ENCODE data around the gene TGM5.
"Not testable (repeated sequence)": the region's sequence is repeated elsewhere in the genome, so short reads cannot be mapped to it uniquely, and the experiment has no call there.

Gene TGM5

DNA sequence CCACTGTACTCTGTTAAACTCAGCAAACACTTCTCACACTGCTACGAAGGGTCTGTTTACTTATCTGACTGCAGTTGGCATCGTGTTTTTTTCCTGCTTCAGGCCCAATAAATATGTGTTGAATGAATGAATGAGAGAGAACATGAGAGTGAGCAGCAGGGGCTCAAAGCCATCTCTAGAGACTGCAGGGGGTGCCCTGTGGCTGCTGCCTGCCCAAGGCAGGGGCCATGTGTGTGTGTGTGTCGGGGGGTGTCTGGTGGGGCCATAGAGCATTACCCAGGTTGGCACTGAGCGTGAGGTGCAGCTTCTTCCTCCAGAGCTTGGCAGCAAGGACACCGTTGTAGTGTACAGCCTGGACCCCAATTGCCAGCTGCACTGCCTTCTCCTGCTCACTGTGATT is 60.7 kb downstream of the TGM5 start:
- TF ChIP-seq ZFX (IDR thresholded peaks at IDR 0.05), result no peak
- TF ChIP-seq, protein P1, sequence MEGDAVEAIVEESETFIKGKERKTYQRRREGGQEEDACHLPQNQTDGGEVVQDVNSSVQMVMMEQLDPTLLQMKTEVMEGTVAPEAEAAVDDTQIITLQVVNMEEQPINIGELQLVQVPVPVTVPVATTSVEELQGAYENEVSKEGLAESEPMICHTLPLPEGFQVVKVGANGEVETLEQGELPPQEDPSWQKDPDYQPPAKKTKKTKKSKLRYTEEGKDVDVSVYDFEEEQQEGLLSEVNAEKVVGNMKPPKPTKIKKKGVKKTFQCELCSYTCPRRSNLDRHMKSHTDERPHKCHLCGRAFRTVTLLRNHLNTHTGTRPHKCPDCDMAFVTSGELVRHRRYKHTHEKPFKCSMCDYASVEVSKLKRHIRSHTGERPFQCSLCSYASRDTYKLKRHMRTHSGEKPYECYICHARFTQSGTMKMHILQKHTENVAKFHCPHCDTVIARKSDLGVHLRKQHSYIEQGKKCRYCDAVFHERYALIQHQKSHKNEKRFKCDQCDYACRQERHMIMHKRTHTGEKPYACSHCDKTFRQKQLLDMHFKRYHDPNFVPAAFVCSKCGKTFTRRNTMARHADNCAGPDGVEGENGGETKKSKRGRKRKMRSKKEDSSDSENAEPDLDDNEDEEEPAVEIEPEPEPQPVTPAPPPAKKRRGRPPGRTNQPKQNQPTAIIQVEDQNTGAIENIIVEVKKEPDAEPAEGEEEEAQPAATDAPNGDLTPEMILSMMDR (conservative IDR thresholded peaks at IDR 0.05), result no peak
- H3K27ac ChIP-seq, result no peak overlapping the region

DNA sequence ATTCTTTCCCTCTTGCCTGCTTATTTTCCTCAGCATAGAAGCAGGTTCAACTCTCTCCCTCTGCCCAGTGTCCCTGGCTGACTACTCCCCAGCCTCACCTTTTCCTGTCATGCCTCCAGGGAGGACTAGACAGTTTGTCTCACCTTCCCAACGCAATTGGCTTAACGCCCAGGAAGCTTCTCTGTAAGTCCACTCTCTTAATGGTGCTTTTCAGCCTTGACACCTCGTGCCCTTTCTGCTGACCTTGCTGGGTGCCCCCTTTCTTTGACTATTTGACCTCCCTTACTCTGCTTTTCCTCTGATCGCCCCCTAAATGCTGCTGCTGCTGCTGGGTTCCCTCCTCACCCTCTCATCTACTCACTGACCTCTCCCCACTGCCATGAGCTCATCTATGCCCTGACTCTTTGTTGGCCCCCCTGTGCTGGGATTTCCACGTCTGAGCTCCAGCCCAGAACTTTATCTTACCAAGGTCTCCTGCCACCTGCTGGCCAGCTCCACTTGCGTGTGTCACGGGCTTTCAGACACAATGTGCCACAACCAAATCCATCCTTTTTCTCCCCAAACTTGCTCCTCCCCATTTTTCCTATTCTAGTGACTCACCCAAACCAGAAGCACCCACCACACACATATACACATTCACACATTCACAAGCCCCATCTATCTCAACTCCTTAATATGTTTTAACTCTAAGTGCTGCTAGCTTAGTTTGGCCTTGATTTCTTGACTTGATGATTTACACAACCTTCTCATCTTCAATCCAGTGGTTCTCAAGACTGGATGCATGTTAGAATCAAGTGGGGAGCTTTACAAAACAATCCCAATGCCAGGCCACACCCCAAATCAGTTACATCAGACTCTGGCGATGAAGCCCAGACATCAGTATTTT is 62.5 kb downstream of the TGM5 start:
- TF ChIP-seq, protein P1 (conservative IDR thresholded peaks at IDR 0.05), result peak; percentile 81
- no peak for TF ChIP-seq ZFX (IDR thresholded peaks at IDR 0.05)

GRCh38 chr15:43199945-43200488 is 66.7 kb downstream of the TGM5 start:
- H3K27ac ChIP-seq, result no peak overlapping the region
- TF ChIP-seq ZFX (IDR thresholded peaks at IDR 0.05), result no peak
- TF ChIP-seq, protein P1 (conservative IDR thresholded peaks at IDR 0.05), result no peak

More for the DNA sequence above, 62.5 kb downstream of the TGM5 start:
- H3K27ac ChIP-seq, result no peak overlapping the region

GRCh38 chr15:43198992-43199391 is 67.7 kb downstream of the TGM5 start:
- H3K27ac ChIP-seq, result no peak overlapping the region
- TF ChIP-seq ZFX (IDR thresholded peaks at IDR 0.05), result no peak
- TF ChIP-seq, protein P1 (conservative IDR thresholded peaks at IDR 0.05), result no peak

DNA sequence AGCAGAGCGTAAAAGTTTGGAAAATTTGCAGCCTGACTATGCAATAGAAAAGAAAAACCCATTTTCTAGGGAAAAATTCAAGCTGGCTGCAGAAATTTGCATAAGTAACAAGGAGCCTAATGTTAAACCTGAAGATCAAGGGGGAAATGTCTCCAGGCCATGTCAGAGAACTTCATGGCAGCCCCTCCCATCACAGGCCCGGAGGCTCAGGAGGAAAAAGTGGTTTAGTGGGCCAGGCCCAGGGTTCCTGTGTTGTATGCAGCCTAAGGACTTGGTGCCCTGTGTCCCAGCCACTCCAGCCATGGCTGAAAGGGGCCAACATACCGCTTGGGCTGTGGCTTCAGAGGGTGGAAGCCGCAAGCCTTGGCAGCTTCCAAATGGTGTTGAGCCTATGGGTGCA is 68.2 kb downstream of the TGM5 start:
- H3K27ac ChIP-seq, result not testable (repeated sequence)

DNA sequence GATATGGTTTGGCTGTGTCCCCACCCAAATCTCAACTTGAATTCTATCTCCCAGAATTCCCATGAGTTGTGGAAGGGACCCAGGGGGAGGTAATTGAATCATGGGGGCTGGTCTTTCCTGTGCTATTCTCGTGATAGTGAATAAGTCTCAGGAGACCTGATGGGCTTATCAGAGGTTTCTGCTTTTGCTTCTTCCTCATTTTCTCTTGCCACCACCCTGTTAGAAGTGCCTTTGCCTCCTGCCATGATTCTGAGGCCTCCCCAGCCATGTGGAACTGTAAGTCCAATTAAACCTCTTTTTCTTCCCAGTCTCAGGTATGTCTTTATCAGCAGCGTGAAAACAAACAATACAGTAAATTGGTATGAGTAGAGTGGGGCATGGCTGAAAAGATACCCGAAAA is 69.0 kb downstream of the TGM5 start:
- not testable (repeated sequence) for H3K27ac ChIP-seq

DNA sequence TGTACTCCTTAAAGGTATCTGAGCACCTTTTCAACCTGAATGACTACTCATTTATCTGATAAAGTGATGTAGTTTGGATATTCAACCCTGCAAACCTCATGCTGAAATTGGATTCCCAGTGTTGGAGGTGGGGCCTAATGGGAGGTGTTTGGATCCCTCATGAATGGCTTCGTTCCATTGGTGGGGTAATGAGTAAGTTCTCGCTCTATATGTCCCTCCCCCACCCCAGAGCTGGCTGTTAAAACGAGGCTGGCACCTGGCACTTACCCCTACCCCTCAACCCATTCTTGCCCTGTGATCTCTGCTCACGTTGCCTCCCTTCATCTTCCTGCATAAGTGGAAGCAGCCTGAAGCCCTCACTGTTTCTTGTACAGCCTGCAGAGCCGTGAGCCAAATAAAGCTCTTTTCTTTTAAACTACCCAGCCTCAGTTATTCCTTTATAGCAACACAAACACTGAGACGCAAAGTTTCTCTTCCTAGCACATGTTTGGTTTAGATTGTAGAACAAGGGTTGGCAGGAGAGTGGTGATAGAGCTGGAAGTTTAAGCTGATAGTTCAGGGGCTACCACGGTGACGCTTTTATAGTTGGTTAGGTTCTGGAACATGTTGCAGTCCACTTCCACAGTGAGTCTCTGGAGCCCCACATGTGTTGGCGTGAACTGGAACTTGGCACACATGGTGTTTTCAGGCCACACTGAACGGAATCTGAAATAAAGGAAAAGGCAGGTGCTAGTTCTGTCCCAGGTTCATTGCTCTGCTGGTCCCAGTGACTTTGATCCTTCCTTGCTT is 69.8 kb downstream of the TGM5 start:
- TF ChIP-seq ZFX (IDR thresholded peaks at IDR 0.05), result no peak
- TF ChIP-seq, protein P1 (conservative IDR thresholded peaks at IDR 0.05), result no peak
- H3K27ac ChIP-seq, result no peak overlapping the region

- no peak overlapping the region for H3K27ac ChIP-seq
- TF ChIP-seq, protein P1 (conservative IDR thresholded peaks at IDR 0.05), result no peak
- TF ChIP-seq ZFX (IDR thresholded peaks at IDR 0.05), result no peak
Measured at GRCh38 chr15:43194795-43195194, 71.9 kb downstream of the TGM5 start.
